GM19043 (cell line): ENCODE data around the gene ESRP2.

ENCODE experiments used
- ATAC-seq: cut with Tn5 transposase; IDR thresholded peaks from one replicate; pipeline ENCODE4 v1.9.1; 2021; ENCODE audit warnings: low read depth; ENCODE audit not compliant: unreplicated experiment

The ESRP2 gene

DNA sequence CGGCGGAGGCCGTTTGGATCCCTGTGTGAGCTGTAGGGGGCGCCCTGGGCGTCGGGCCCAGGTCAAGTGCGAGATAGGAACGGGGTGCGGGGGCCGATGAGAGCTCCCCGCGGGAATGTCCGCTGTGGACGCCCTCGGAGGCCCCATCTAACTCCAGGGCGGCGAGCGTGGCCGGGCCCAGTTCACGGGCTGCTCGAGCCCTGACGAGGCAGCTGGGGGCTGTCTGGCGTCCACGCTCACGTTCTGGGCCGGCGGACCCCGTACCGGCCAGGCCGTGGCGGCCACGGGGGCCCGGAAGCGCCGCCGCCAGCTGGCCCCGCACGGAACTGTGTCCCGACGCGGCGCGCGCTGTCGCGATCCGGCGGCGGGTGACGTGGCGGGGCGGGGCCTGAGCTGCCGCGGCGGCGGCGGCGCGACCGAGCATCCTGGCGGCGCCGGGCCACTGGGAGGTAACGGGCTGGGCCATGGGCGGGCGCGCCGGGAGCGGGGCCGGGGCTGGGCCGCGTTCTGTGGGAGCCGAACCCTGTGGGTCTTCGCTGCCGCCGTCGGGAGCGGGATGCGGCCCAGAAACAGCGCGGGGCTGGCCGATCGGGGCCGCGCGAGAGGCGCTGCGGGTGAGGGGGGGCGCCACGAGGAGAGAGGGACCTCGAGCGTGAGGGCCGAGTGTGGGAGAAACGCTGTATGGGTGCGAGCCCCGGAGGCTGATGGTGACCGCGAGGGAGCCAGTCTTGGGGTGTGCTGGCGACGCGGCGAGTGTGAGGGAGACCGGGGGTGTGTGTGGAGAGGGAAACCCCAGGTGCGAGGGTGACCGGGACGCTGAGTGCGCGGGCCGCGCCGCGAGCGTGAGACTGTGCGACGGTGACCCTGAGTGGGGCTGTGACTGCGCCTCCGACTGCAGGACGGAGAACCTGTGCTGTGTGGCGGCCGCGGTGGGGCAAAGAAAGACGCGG, 28.5 kb upstream of the ESRP2 start, which contains the start of gene SLC7A6:
TSS of gene SLC7A6 (plus strand) at position 399 of the 950 bp plus-strand sequence. CDS start 10,201 bp downstream, outside the sequence.
- peak; percentile 48 for ATAC-seq

DNA sequence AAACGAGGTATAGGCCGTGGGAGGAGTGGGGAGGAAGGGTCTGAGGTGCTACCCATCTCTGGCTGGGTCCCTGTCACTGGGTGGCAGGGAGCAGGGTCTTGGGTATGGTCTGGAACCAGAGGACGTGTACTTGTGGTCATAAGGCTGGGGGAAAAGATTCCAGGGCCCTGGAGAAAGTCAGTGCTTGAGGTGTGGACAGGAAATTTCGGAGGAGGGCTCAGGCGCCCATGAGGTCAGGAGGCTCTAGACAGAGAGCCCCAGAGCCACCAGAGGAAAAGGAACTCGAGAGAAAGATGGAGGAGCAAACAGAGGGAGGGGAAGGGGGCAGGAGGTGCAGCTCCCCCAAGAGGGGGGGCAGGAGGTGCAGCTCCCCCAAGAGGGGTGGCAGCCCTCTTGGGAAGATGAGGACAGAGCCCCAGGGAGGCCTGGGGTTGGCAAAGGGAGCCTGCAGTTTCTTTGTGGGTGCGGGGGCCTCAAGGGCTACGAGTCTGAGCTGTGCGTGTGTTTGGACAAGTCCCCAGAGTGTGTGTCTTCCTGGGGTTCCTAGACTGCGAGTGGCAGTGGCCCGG, 27.7 kb upstream of the ESRP2 start:
- ATAC-seq, result no peak

DNA sequence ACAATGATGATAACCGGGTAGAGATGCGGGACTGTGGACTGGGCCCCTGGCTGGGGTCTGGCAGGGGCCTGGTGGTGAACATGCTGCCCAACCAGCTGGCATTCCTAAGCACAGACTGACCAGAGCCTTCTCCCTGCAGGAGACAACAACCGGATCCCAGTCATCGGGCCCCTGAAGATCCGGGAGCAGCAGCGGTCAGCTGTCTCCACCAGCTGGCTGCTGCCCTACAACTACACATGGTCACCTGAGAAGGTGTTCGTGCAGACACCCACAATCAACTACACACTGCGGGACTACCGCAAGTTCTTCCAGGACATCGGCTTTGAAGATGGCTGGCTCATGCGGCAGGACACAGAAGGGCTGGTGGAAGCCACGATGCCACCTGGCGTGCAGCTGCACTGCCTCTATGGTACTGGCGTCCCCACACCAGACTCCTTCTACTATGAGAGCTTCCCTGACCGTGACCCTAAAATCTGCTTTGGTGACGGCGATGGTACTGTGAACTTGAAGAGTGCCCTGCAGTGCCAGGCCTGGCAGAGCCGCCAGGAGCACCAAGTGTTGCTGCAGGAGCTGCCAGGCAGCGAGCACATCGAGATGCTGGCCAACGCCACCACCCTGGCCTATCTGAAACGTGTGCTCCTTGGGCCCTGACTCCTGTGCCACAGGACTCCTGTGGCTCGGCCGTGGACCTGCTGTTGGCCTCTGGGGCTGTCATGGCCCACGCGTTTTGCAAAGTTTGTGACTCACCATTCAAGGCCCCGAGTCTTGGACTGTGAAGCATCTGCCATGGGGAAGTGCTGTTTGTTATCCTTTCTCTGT, 23.3 kb upstream of the ESRP2 start:
- no peak for ATAC-seq

DNA sequence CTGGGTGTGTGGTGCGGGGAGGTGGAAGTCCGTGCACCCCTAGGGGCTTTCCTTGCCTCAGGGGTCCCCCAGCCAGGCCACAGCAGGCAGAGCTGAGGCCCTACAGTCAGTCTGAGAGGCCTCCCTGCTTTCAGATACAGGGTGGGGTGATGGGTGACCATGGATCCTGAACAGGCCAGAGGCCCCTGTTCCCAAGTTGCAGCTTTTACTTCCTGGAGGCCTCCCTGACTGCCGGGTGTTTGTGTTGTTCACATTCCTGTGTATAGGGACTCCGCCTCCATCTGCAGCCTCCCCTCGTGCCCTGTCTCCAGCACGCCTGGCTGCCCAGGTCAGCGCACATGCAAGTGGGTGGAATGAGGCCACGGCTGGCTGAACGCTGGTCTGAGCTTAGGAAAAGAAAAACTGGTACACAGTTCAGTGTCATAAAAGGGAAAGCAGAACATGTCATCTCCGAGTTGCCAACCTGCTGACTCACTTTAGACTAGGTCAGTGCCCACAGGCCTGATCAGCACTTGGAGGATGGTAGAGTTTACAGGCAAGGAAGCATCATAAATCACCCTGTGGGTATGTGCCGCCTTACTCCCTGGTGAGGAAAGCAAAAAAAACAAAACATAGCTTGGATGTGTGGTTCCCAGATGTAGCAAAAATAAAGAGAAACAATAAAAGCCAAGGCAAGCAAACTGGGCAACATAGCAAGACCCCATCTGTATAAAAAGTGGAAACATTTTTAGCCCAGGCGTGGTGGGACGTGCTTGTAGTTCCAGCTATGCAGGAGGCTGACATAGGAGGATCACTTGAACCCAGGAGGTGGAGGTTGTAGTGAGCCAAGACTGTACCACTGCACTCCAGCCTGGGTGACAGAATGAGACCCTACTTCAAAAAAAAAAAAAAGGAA, 22.2 kb upstream of the ESRP2 start:
- ATAC-seq, result no peak

DNA sequence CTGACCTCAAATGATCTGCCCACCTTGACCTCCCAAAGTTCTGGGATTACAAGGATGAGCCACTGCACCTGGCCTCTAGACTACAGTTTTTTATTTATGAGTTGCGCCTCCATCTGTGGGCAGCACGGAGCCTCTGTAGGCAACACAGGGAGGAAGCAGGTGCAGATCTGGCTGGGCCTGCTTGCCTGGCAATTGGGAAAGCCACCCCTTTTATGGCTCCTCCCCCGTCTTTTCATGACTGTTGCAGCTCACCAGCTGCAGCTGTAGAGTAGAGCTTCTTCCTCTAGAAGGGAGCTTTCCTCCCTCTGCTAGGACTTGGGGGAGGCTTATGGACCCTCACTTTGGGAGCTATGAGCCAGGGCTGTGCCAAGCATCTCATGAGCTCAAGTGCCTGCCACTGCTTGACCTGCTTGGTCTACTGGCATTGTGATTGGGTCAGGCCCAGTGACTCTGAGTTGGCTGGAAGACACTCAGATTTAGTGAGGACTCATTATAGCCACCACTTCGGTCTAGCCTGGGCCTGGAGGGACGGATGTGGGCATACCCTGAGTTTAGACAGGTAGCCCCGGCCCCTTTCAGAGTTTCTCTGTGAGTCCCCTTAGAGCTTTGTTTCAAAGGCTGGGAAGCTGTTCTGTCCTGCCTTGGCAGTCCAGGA, 21.5 kb upstream of the ESRP2 start:
- ATAC-seq, result no peak

DNA sequence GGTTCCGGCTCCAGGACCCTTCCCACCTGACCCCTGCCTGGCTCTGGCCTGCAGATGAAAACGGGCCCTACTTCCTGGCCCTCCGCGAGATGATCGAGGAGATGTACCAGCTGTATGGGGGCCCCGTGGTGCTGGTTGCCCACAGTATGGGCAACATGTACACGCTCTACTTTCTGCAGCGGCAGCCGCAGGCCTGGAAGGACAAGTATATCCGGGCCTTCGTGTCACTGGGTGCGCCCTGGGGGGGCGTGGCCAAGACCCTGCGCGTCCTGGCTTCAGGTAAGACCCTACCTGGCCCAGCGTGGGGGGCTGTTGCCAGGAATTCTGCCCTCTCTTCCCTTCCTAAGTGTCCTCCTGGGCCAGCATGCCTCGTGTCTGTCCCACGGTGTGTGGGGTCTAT, 19.8 kb upstream of the ESRP2 start:
- no peak for ATAC-seq

DNA sequence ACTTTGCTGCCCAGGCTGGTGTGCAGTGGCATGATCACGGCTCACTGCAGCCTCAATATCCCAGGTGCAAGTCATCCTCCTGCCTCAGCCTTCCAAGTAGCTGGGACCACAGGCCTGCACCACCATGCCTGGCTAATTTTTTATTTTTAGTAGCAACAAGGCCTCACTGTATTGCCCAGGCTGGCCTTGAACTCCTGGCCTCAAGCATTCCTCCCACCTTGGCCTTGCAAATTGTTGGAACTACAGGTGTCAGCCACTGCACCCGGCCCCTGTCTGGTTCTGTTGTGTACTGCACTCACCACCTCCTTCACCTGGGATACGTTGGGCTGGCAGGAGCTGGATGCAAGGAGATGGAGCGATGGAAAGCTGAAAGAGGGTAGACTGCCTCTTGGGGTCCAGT, 17.8 kb upstream of the ESRP2 start:
- ATAC-seq, result no peak

DNA sequence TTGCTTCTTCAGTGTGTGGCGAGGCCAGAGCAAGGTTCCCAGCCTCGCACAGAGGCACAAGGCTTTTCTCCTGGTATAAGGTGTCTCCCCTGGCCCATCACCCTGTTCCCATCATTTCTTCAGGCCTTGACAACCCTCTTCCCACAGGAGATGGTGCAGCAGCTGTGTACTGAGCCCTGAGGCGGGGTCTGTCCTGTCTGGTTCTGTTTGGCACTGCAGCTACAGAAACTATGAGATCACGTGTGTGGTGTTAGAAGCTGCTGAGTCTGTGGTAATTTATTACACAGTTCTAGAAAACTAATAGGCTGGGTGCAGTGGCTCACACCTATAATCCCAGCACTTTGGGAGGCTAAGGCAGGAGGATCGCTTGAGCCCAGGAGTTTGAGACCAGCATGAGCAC, 16.5 kb upstream of the ESRP2 start:
- no peak for ATAC-seq

DNA sequence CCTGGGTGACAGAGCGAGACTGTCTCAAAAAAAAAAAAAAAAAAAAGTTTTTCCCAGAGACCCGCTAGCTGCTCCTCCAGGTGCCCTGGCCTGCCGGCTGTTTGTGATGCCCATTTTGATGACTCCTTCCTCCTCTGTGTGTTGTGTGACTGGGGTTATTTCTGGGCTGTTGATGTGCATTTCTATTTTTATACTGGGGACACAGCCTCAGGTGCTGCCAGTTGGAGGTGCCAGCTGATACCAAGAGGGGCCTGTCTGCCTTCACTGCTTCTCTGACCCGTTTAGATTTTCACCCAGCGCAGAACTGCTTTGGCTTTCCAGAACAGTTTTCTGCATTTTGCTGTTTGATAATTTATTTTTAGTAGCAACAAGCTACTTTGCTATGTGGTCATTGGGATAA, 15.9 kb upstream of the ESRP2 start:
- ATAC-seq, result no peak

DNA sequence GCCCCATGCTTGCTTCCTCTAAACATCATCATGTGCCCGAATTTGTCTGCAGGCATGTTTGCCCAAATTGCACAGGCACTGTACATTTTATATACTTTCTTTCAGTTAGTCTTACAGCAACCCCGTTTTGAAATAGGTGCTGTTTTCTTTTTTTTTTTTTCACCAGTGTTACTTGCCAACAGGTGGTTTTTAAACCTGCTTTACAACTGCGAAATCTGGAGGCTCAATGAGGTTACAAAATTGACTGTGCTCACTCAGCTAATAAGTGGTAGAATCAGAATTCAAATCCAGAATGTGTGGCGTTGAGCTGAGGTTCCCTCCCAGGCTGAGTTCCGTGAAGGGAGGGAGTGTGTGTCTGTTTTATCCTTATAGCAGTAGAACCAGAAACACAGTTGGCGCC, 15.0 kb upstream of the ESRP2 start:
- no peak for ATAC-seq

DNA sequence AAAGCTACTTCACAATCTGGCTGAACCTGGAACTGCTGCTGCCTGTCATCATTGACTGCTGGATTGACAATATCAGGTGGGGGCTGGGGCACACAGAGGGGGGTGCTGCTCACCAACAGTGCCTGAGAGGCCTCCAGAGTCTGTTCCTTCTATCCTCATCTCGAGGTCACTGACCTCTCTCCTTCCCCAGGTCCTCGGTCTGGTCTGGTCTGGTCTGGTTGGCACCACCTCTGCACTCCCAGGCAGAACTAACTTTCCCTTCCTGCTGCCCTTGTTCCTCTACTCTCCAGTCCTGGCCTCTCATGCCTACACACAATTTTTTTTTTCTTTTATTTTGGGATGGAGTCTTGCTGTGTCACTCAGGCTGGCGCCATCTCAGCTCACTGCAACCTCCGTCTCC, 13.4 kb upstream of the ESRP2 start:
- no peak for ATAC-seq

DNA sequence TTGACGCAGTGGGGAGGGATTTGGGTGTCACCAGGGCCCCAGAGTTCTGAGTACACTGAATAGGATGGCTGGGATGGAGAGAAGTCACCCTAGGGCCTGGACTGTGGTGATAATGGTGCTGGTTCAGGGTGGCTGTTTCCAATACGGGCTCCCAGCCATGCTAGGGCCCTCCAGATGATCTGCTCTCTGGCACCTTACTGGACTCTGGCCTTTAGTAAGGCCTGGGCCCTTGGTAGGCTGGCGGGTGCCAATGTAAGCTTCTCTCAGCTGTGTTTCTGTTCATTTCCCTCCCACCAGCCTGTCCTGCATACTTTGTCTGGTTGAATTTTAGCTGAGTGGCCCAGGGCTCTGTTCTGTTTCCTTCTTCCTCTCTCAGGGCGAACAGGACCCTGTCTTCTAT, 12.0 kb upstream of the ESRP2 start:
- no peak for ATAC-seq

DNA sequence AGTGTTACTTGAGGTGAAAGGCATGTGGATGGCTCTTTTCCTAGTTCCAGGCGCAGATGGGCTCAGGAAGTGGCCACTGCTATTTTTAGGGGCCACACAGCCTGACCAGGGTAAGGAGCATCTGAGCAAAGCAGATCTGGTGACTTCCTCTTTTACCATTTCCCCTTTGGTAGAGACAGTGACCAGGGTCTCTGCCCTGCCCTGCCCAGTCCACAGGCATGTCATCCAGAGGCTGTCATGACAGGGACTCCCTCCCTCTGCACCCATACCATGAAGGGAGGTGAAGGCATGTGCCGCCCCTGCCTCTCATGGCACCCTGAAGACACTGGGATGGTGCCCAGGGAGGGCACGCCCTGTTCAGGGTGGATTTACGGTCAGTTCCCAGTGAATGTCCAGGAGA, 11.5 kb upstream of the ESRP2 start:
- ATAC-seq, result no peak

DNA sequence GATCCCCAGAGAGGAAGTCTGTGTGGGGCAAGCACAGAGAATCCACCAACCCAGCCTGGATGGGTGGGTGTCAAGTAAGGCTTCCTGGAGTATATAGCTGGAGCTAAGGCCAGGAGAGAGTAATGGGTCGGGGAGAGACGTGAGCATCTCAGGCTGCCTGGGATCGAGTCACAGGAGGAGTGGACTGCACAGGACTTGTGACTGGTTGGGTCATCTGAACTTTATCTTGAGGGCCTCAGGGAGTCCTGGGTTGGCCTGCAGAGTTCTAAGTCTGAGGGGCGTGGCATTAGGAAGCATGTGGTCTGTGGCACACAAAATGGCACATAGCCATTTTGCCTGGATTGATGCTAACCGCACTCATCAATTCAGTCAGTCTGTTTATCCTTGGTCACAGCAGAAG, 10.7 kb upstream of the ESRP2 start:
- no peak for ATAC-seq

DNA sequence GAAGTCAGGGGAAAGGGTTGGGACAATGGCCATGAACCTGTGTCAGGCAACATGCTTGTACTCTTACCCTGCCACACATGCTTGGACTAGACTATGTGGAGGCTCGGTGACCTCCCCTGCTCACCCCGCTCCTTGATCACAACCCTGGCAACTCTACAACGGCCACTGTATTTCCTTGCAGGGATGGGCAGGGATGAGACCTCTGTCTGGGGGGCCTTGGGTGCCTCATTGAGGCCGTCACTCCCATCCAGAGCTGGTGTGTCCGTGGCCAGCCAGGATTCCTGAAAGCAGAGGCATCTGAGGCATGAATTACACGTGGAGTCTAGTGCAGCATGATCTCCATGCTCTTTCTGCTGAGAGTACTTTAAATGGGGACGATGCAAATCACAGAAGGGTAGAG, 10.2 kb upstream of the ESRP2 start:
- ATAC-seq, result no peak

DNA sequence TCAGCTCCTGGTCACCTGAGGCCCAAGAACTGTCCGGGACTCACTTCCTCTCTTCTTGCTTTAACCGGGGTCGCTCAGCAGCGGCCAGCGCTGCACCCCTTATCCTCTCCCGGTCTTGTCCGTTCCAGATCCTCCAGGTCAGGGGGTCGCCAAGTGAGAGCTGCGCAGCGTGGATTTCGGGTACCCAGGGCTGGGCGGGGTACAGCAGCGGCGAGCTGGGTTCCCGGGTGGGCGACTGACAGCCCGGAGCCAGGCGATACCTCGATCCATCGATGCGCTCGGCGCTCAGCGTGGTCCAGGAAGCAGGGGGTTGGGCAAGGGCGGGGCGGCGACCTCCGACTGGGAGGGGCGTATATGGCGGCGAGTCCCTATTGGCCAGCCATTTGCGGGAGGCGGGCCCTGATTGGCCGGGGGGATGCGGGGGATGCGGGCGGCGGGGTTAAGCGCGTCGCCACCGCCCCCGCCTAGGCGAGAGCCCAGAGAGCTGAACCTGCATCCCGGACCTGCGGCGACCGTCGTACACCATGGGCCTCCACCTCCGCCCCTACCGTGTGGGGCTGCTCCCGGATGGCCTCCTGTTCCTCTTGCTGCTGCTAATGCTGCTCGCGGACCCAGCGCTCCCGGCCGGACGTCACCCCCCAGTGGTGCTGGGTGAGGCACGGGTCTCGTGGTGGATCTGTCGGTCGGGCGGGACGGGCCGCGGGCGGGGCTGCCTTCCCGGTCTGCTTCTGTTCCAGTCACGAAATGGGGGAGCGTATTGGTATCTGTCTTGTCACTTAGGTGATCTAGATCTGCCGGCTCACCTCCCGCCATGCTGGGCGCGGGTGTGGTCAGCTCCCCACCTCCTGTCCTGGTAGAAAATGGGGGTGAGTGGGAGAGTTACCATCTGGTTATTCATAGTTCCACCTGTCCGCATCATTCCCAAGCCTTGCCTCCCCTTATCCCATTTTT, 9.3 kb upstream of the ESRP2 start, which contains the start of gene PLA2G15:
TSS of gene PLA2G15 (plus strand) at position 471 of the 951 bp plus-strand sequence. CDS start at position 525, 54 bp downstream.
- peak; percentile 82 for ATAC-seq

DNA sequence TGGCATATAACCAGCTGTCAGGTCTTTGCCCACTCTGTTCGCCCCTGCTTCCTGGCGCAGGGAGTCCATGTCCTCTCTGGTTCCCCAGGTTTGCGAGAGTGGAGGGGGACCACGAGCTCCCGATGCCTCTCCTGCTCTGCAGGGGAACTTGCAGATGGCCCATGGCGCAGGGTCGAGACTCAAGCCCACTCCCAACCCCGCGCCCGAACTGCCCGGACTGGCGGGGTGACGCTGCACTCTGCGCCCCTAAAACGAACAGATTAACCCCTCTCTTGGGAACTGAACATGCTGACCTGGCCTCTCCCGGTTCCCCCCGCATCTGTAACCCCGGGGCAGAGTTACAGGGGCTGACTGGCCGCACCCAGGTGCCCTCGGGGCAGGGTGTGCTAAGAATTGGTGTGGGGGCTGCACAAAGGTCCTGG, 8.6 kb upstream of the ESRP2 start:
- ATAC-seq, result no peak
